H1 (cell line): ENCODE data around the gene RBM42. TPM values are rescaled to one million over a fixed set of nuclear protein-coding genes. Genes with fewer than 3 reads are reported as not detected.

Source experiments
- ASH2L ChIP-seq: fragments of 200-600, 300-600 bp; sonication (generic); IDR thresholded peaks from one replicate; pipeline ENCODE4 v1.7.1; 2017; ENCODE audit warnings: low read length
- BACH1 ChIP-seq: IDR thresholded peaks from 2 replicates; pipeline ENCODE4 v1.6.1; 2012; ENCODE audit warnings: low read length, improper control_type of control experiment
- BCL11A ChIP-seq, 2 experiments: IDR thresholded peaks; one replicate each; pipeline ENCODE4 v1.6.1; 2011; ENCODE audit warnings: low read depth in 2 of 2, low read length in 2 of 2, mild to moderate bottlenecking in 2 of 2
- CBX8 ChIP-seq: fragments of 300-800, 300-1000 bp; sonication (generic); IDR thresholded peaks from 2 replicates; pipeline ENCODE4 v1.7.1; 2016; ENCODE audit warnings: low read depth, low read length, borderline replicate concordance
- CTCF ChIP-seq, 3 experiments: IDR thresholded peaks; 1 replicate in 2 of 3; 2 replicates in 1 of 3; pipeline versions ENCODE4 v1.5.1 to v1.6.1; 2011; ENCODE audit warnings: low read length in 3 of 3, mild to moderate bottlenecking in 3 of 3, inconsistent platforms in 2 of 3, low read depth in 1 of 3, moderate library complexity in 1 of 3; ENCODE audit not compliant: insufficient read depth in 1 of 3; ENCODE audit errors: control extremely low read depth in 1 of 3
- EGR1 ChIP-seq: IDR thresholded peaks from 2 replicates; pipeline ENCODE4 v1.6.1; 2011; ENCODE audit warnings: low read depth, low read length, borderline replicate concordance
- EZH2 ChIP-seq: fragments of 200-600 bp; sonication (generic); IDR thresholded peaks from 2 replicates; pipeline ENCODE4 v1.7.1; 2012; ENCODE audit warnings: low read depth, mild to moderate bottlenecking, moderate library complexity, low read length, inconsistent platforms; ENCODE audit not compliant: severe bottlenecking
- FOSL1 ChIP-seq: IDR thresholded peaks from 2 replicates; pipeline ENCODE4 v1.6.1; 2011; ENCODE audit warnings: mild to moderate bottlenecking, low read depth, low read length, moderate library complexity; ENCODE audit not compliant: insufficient read depth
- GABPA ChIP-seq: IDR thresholded peaks from 2 replicates; pipeline ENCODE4 v1.6.1; 2011; ENCODE audit warnings: mild to moderate bottlenecking, low read length, moderate library complexity, borderline replicate concordance; ENCODE audit not compliant: insufficient read depth
- HDAC6 ChIP-seq: IDR thresholded peaks from one replicate; pipeline ENCODE4 v1.7.1; 2012; ENCODE audit warnings: low read depth, mild to moderate bottlenecking, inconsistent platforms, low read length, moderate library complexity
- JUND ChIP-seq: IDR thresholded peaks from 2 replicates; pipeline ENCODE4 v1.6.1; 2011; ENCODE audit warnings: mild to moderate bottlenecking, improper control_type of control experiment, low read length
- KDM1A ChIP-seq: fragments of 200-600, 300-600 bp; sonication (generic); IDR thresholded peaks from 2 replicates; pipeline ENCODE4 v1.7.1; 2016; ENCODE audit warnings: mild to moderate bottlenecking, low read length, borderline replicate concordance
- MAFK ChIP-seq: IDR thresholded peaks from 2 replicates; pipeline ENCODE4 v1.6.1; 2012; ENCODE audit warnings: low read depth, mild to moderate bottlenecking, improper control_type of control experiment, low read length
- PHF8 ChIP-seq: fragments of 200-600 bp; sonication (generic); conservative IDR thresholded peaks from 2 replicates; pipeline ENCODE4 v1.7.1; 2012; ENCODE audit warnings: low read depth, mild to moderate bottlenecking, inconsistent platforms, low read length, moderate library complexity
- RFX5 ChIP-seq: IDR thresholded peaks from 2 replicates; pipeline ENCODE4 v1.6.1; 2011; ENCODE audit warnings: low read depth, low read length, improper control_type of control experiment, borderline replicate concordance
- SIRT6 ChIP-seq: IDR thresholded peaks from one replicate; pipeline ENCODE4 v1.7.1; 2012; ENCODE audit warnings: low read length, inconsistent platforms
- SP2 ChIP-seq: IDR thresholded peaks from 2 replicates; pipeline ENCODE4 v1.6.1; 2012; ENCODE audit warnings: mild to moderate bottlenecking, low read length, inconsistent platforms
- SRF ChIP-seq: IDR thresholded peaks from 2 replicates; pipeline ENCODE4 v1.6.1; 2011; ENCODE audit warnings: mild to moderate bottlenecking, low read depth, low read length, moderate library complexity
- SUZ12 ChIP-seq: fragments of 200-600 bp; sonication (generic); IDR thresholded peaks from 2 replicates; pipeline ENCODE4 v1.6.1; 2012; ENCODE audit warnings: mild to moderate bottlenecking, inconsistent platforms, low read length, moderate library complexity, mixed read lengths
- TAF1 ChIP-seq: IDR thresholded peaks from 2 replicates; pipeline ENCODE4 v1.6.1; 2011; ENCODE audit warnings: mild to moderate bottlenecking, low read depth, low read length
- TBP ChIP-seq: IDR thresholded peaks from 2 replicates; pipeline ENCODE4 v1.6.1; 2011; ENCODE audit warnings: low read depth, low read length, improper control_type of control experiment
- YY1 ChIP-seq: IDR thresholded peaks from 2 replicates; pipeline ENCODE4 v1.6.1; 2011; ENCODE audit warnings: low read depth, mild to moderate bottlenecking, low read length
- ZNF274 ChIP-seq: IDR thresholded peaks from 2 replicates; pipeline ENCODE4 v1.7.0; 2012; ENCODE audit warnings: low read length, borderline replicate concordance; ENCODE audit errors: extremely low read depth
- polyA plus RNA-seq, 7 experiments: library from polyadenylated mRNA; depleted of rRNA in 3 of 7; stranded (reverse) in 5 of 7; unstranded in 2 of 7; fragments of >200 nt in 5 of 7; fragments of 200-250 nt in 2 of 7; gene quantifications; 1 replicate in 5 of 7; 2 replicates in 1 of 7; 4 replicates in 1 of 7; pipeline versions ENCODE4 v1.2.1 to v1.2.3, GENCODE V29; 2011 to 2013; ENCODE audit warnings: missing spikeins in 2 of 7, mixed read lengths in 2 of 7
- total RNA-seq: library from RNA; stranded (reverse); fragmentation: NEBNext Ultra II Directional; extraction: Animal tissue kit (Norgen Biotek cat#: 25700); gene quantifications from 2 replicates; pipeline ENCODE4 v1.2.1, GENCODE V29; 2021

The RBM42 gene
- total and polyA plus RNA-seq, 2 of the 8 experiments (the other 6 are each of a cell fraction or from before 2014, with no cell fraction given) = 59.8 to 80.8 TPM

- TF ChIP-seq HDAC6 = no peak
- TF ChIP-seq KDM1A = no peak
- no peak for TF ChIP-seq GABPA
- TF ChIP-seq EZH2 = no peak
- TF ChIP-seq MAFK = no peak
- no peak for TF ChIP-seq ZNF274
- TF ChIP-seq SUZ12 = no peak
- TF ChIP-seq ASH2L = peak; percentile 47
- TF ChIP-seq FOSL1 = no peak
- TF ChIP-seq BACH1 = peak; percentile 26; the same call in 1 of the 2 replicates
- TF ChIP-seq SRF = peak; percentile 90
- no peak for TF ChIP-seq EGR1
- TF ChIP-seq TBP = peak; percentile 69
- TF ChIP-seq SIRT6 = no peak
- no peak for TF ChIP-seq BCL11A (IDR thresholded peaks at IDR 0.05; ENCODE audit: low read depth in 2 of 2, low read length in 2 of 2)
- no peak for TF ChIP-seq CBX8
- TF ChIP-seq CTCF (IDR thresholded peaks at IDR 0.05; ENCODE audit: control extremely low read depth in 1 of 3, insufficient read depth in 1 of 3, low read depth in 1 of 3, low read length in 3 of 3) = no peak
- TF ChIP-seq YY1 = peak; percentile 59; the same call in 1 of the 2 replicates
- peak; percentile 68; the same call in 1 of the 2 replicates for TF ChIP-seq PHF8
- TF ChIP-seq RFX5 = peak; percentile 100
- TF ChIP-seq SP2 = no peak
- peak; percentile 100 for TF ChIP-seq JUND
- TF ChIP-seq TAF1 = peak; percentile 84
Observed at GRCh38 chr19:35612559-35613321, 16.1 kb upstream of the RBM42 start, which contains the start of gene HAUS5 (continued).
